ENCODE data around the gene CD28. TPM values are rescaled to one million over a fixed set of nuclear protein-coding genes. Genes with fewer than 3 reads are reported as not detected.
A peak's percentile ranks its signal among the peaks of the same experiment; 100 is the strongest.

Gene CD28
- total RNA-seq, 1 experiment from 2014 or later, result 0.84 TPM

- Histone ChIP-seq H3K27me3 (replicated peaks; ENCODE audit: control insufficient read depth, insufficient read depth, low read length) (no peaks in the 10 kb centered on the region), H3K36me3 (ENCODE audit: control insufficient read depth, insufficient read depth, low read length) (no peaks in the 10 kb centered on the region), H3K9me3 (peaks cover 29% of the 10 kb centered on the region), H3K4me3 (ENCODE audit: low read depth, low read length) (no peak overlapping the region), H3K4me1 (peaks cover 8% of the 10 kb centered on the region; the same call in 1 of the 2 replicates)
- DNase-seq, result no peak
- H3K27me3 Mint-ChIP-seq (ENCODE audit: insufficient read depth, unreplicated experiment), result no peaks in the 10 kb centered on the region
- no peak overlapping the region for H3K4me3 Mint-ChIP-seq (ENCODE audit: unreplicated experiment)
- intact Hi-C loops (cut with micrococcal nuclease; ENCODE audit: unreplicated experiment), result no loop called here
- ChIA-PET POLR2A (interaction anchor here (0.6 kb wide), 1 partner anchor 11 kb away, joined by 3 read pairs; no protein-coding TSS in a partner anchor), CTCF (no interaction called here)
- peaks cover 4% of the 10 kb centered on the region for H3K36me3 Mint-ChIP-seq (ENCODE audit: insufficient read depth, unreplicated experiment)
- H3K27ac Mint-ChIP-seq (ENCODE audit: unreplicated experiment), result no peak overlapping the region
- no TSS peak for BruUV-seq (replicated peaks)
- TF ChIP-seq, protein P1, sequence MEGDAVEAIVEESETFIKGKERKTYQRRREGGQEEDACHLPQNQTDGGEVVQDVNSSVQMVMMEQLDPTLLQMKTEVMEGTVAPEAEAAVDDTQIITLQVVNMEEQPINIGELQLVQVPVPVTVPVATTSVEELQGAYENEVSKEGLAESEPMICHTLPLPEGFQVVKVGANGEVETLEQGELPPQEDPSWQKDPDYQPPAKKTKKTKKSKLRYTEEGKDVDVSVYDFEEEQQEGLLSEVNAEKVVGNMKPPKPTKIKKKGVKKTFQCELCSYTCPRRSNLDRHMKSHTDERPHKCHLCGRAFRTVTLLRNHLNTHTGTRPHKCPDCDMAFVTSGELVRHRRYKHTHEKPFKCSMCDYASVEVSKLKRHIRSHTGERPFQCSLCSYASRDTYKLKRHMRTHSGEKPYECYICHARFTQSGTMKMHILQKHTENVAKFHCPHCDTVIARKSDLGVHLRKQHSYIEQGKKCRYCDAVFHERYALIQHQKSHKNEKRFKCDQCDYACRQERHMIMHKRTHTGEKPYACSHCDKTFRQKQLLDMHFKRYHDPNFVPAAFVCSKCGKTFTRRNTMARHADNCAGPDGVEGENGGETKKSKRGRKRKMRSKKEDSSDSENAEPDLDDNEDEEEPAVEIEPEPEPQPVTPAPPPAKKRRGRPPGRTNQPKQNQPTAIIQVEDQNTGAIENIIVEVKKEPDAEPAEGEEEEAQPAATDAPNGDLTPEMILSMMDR (IDR thresholded peaks at IDR 0.05; ENCODE audit: insufficient read depth in 1 of 2, low read depth in 1 of 2, low read length in 1 of 2, severe bottlenecking in 1 of 2, unreplicated experiment in 1 of 2), result no peak
- peaks cover 13% of the 10 kb centered on the region for H3K4me1 Mint-ChIP-seq (ENCODE audit: low read depth, unreplicated experiment)
- H3K9me3 Mint-ChIP-seq (ENCODE audit: unreplicated experiment), result peaks cover 60% of the 10 kb centered on the region
Measured at GRCh38 chr2:203756161-203756560, 49.7 kb downstream of the CD28 start.

DNA sequence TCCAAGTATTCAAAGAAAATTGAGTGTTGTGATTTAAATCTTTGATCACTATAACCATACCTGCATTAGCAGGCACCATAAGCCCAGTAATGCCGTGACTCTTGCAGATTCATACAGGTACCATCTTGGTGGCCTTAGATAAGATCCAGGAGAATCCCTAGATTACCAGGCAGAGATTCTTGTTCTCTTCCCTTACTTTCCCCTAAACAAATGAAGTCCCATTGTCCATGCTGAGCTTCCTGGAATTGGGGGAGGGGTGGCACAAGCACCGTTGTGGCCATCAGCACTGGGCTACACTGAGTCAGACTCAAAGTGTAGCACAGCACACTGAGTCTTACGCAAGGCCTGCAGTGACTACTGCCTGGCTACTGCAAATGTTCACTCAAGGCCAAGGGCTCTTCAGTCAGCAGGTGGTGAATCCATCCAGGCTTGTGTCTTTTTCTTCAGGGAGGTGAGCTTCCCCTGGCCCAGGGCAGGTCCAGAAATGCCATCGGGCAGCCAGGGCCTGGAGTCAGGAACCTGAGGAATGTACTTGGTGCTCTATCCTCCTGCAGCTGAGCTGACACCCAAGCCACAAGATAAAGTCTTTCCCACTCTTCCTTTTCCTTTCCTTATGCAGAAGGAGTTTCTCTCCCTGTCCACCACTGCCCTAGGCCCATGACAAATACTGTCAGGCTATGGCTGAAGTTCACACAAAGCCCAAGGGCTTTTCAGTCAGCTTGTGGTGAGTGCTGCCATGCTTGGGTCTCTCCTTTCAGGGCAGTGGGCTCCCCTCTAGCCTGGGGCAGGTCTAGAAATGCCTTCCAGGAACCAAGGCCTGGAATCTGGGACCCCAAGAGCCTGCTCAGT is 52.6 kb downstream of the CD28 start:
- Mint-ChIP-seq H3K4me1 (ENCODE audit: low read depth, unreplicated experiment) (peaks cover 13% of the 10 kb centered on the region), H3K27ac (ENCODE audit: unreplicated experiment) (peak overlapping the region; percentile 56), H3K27me3 (ENCODE audit: insufficient read depth, unreplicated experiment) (no peaks in the 10 kb centered on the region), H3K9me3 (ENCODE audit: unreplicated experiment) (peaks cover 54% of the 10 kb centered on the region), H3K36me3 (ENCODE audit: insufficient read depth, unreplicated experiment) (peaks cover 4% of the 10 kb centered on the region), H3K4me3 (ENCODE audit: unreplicated experiment) (no peak overlapping the region)
- intact Hi-C loops (cut with micrococcal nuclease; ENCODE audit: unreplicated experiment), result no loop called here
- Histone ChIP-seq H3K9me3 (peaks cover 14% of the 10 kb centered on the region), H3K27me3 (replicated peaks; ENCODE audit: control insufficient read depth, insufficient read depth, low read length) (no peaks in the 10 kb centered on the region), H3K36me3 (ENCODE audit: control insufficient read depth, insufficient read depth, low read length) (no peaks in the 10 kb centered on the region), H3K4me1 (peaks cover 11% of the 10 kb centered on the region; the same call in 1 of the 2 replicates), H3K4me3 (ENCODE audit: low read depth, low read length) (no peak overlapping the region)
- TF ChIP-seq, protein P1 (IDR thresholded peaks at IDR 0.05; ENCODE audit: insufficient read depth in 1 of 2, low read depth in 1 of 2, low read length in 1 of 2, severe bottlenecking in 1 of 2, unreplicated experiment in 1 of 2), result no peak
- CTCF ChIA-PET, result no interaction called here
- DNase-seq, result no peak
- BruUV-seq (replicated peaks), result no TSS peak
- POLR2A ChIA-PET, result no interaction called here

- POLR2A ChIA-PET, result no interaction called here
- Mint-ChIP-seq H3K27me3 (ENCODE audit: insufficient read depth, unreplicated experiment) (no peaks in the 10 kb centered on the region), H3K36me3 (ENCODE audit: insufficient read depth, unreplicated experiment) (peaks cover 4% of the 10 kb centered on the region), H3K4me3 (ENCODE audit: unreplicated experiment) (no peak overlapping the region), H3K27ac (ENCODE audit: unreplicated experiment) (peak overlapping the region; percentile 56), H3K4me1 (ENCODE audit: low read depth, unreplicated experiment) (peaks cover 13% of the 10 kb centered on the region), H3K9me3 (ENCODE audit: unreplicated experiment) (peaks cover 47% of the 10 kb centered on the region)
- intact Hi-C loops (cut with micrococcal nuclease; ENCODE audit: unreplicated experiment), result no loop called here
- CTCF ChIA-PET, result no interaction called here
- Histone ChIP-seq H3K9me3 (peaks cover 14% of the 10 kb centered on the region), H3K4me3 (ENCODE audit: low read depth, low read length) (no peak overlapping the region), H3K4me1 (peaks cover 11% of the 10 kb centered on the region; the same call in 1 of the 2 replicates), H3K27me3 (replicated peaks; ENCODE audit: control insufficient read depth, insufficient read depth, low read length) (no peaks in the 10 kb centered on the region), H3K36me3 (ENCODE audit: control insufficient read depth, insufficient read depth, low read length) (no peaks in the 10 kb centered on the region)
- peak in 1 of 2 experiments; percentile 11 for DNase-seq
- no TSS peak for BruUV-seq (replicated peaks)
- TF ChIP-seq, protein P1 (IDR thresholded peaks at IDR 0.05; ENCODE audit: insufficient read depth in 1 of 2, low read depth in 1 of 2, low read length in 1 of 2, severe bottlenecking in 1 of 2, unreplicated experiment in 1 of 2), result no peak
Measured at GRCh38 chr2:203759690-203760365, 53.4 kb downstream of the CD28 start.
